CD4-positive, alpha-beta T cell (primary cell): ENCODE data around the gene ATG7. TPM values are rescaled to one million over a fixed set of nuclear protein-coding genes. Genes with fewer than 3 reads are reported as not detected.

Experiments used
- ATAC-seq: fragments of 200-7000 bp; cut with Tn5 transposase; one replicate; pipeline ENCODE4 v1.10.0; 2022; ENCODE audit warnings: mild to moderate bottlenecking; ENCODE audit not compliant: poor library complexity
- CTCF ChIA-PET: fragments of 350-600 bp; sonication (Branson Sonifier 250); formaldehyde crosslinking; loops from one replicate; lab custom pipeline; 2021; ENCODE audit warnings: antibody characterized with exemption, inconsistent platforms; lab: Charles Lee
- POLR2A ChIA-PET: fragments of 350-600 bp; sonication (Branson Sonifier 250); formaldehyde crosslinking; loops from one replicate; lab custom pipeline; 2021; ENCODE audit warnings: antibody characterized with exemption, inconsistent platforms; lab: Charles Lee
- DNase-seq, 14 experiments: peaks; one replicate each; pipeline ENCODE4 v3.0.0-alpha.2; 2013 to 2020; ENCODE audit warnings: mixed read lengths in 2 of 14
- H3K27ac ChIP-seq, 2 donors: one replicate each; pipeline versions ENCODE4 v1.5.1 to v1.7.0; 2013; ENCODE audit warnings: low read length in 2 of 2, low read depth in 1 of 2, mild to moderate bottlenecking in 1 of 2
- H3K27me3 ChIP-seq, 2 experiments: 1 replicate in 1 of 2; 2 replicates in 1 of 2; pipeline versions ENCODE4 v1.6.1 to v1.7.0; 2013; ENCODE audit warnings: low read length in 2 of 2, control low read depth in 1 of 2, mild to moderate bottlenecking in 1 of 2, moderate library complexity in 1 of 2; ENCODE audit not compliant: insufficient read depth in 2 of 2, control insufficient read depth in 1 of 2
- H3K36me3 ChIP-seq: one replicate; pipeline ENCODE4 v1.6.1; 2013; ENCODE audit warnings: low read length, control low read depth; ENCODE audit not compliant: insufficient read depth
- H3K4me1 ChIP-seq: one replicate; pipeline ENCODE4 v1.6.1; 2013; ENCODE audit warnings: low read length, control low read depth; ENCODE audit not compliant: insufficient read depth
- H3K4me3 ChIP-seq: one replicate; pipeline ENCODE4 v1.5.1; 2013; ENCODE audit warnings: mild to moderate bottlenecking, low read length, moderate library complexity
- H3K9me3 ChIP-seq, 2 experiments: 1 replicate in 1 of 2; 2 replicates in 1 of 2; pipeline versions ENCODE4 v1.6.1 to v1.7.0; 2013; ENCODE audit warnings: low read length in 2 of 2, mild to moderate bottlenecking in 2 of 2, control low read depth in 1 of 2, moderate library complexity in 1 of 2; ENCODE audit not compliant: control insufficient read depth in 1 of 2, insufficient read depth in 1 of 2
- H3K27ac Mint-ChIP-seq: one replicate; pipeline ENCODE4 v1.8.0; 2020; ENCODE audit warnings: mixed read lengths
- H3K27me3 Mint-ChIP-seq: one replicate; pipeline ENCODE4 v1.8.0; 2021; ENCODE audit warnings: mixed read lengths
- H3K36me3 Mint-ChIP-seq: one replicate; pipeline ENCODE4 v1.8.0; 2021; ENCODE audit warnings: low read depth, mixed read lengths
- H3K4me1 Mint-ChIP-seq: one replicate; pipeline ENCODE4 v1.8.0; 2021; ENCODE audit warnings: low read depth, mixed read lengths
- H3K4me3 Mint-ChIP-seq: one replicate; pipeline ENCODE4 v1.8.0; 2020; ENCODE audit warnings: mild to moderate bottlenecking, mixed read lengths
- H3K9me3 Mint-ChIP-seq: one replicate; pipeline ENCODE4 v1.8.0; 2020; ENCODE audit warnings: mixed read lengths
- intact Hi-C, 2 experiments: fragments of 100-400 bp; cut with DNase I in 1 of 2; cut with micrococcal nuclease in 1 of 2; formaldehyde crosslinking; loops; one replicate each; pipeline versions ENCODE4 v1.15.1 to v1.9.0; 2023 to 2025; cut with DNase I, micrococcal nuclease
- total RNA-seq, 174 experiments: library from RNA in 2 of 174; stranded (reverse) in 2 of 174; gene quantifications; one replicate each; pipeline ENCODE4 v1.2.3 and lab custom pipeline; 2021 to 2026
- TF ChIP-seq, protein P1 (sequence below): fragments of 200-600 bp; IDR thresholded peaks from one replicate; pipeline ENCODE4 v1.8.0; 2022; ENCODE audit warnings: antibody characterized with exemption, mild to moderate bottlenecking

ATG7 gene
- total RNA-seq, 2 experiments from 2014 or later = 21.4 to 25.7 TPM

- Histone ChIP-seq H3K9me3 (peaks cover 0 to 7% of the 10 kb centered on the region in 2 experiments), H3K27me3 (no peaks in the 10 kb centered on the region), H3K36me3 (no peaks in the 10 kb centered on the region), H3K27ac (no peak overlapping the region), H3K4me1 (no peaks in the 10 kb centered on the region), H3K4me3 (no peak overlapping the region)
- Mint-ChIP-seq H3K4me1 (no peaks in the 10 kb centered on the region), H3K9me3 (no peaks in the 10 kb centered on the region), H3K4me3 (no peak overlapping the region), H3K27me3 (no peaks in the 10 kb centered on the region), H3K27ac (peak overlapping the region; percentile 27), H3K36me3 (peaks cover 16% of the 10 kb centered on the region)
- DNase-seq (no peak), ATAC-seq (no peak)
- intact Hi-C loops = no loop called here
- TF ChIP-seq, protein P1, sequence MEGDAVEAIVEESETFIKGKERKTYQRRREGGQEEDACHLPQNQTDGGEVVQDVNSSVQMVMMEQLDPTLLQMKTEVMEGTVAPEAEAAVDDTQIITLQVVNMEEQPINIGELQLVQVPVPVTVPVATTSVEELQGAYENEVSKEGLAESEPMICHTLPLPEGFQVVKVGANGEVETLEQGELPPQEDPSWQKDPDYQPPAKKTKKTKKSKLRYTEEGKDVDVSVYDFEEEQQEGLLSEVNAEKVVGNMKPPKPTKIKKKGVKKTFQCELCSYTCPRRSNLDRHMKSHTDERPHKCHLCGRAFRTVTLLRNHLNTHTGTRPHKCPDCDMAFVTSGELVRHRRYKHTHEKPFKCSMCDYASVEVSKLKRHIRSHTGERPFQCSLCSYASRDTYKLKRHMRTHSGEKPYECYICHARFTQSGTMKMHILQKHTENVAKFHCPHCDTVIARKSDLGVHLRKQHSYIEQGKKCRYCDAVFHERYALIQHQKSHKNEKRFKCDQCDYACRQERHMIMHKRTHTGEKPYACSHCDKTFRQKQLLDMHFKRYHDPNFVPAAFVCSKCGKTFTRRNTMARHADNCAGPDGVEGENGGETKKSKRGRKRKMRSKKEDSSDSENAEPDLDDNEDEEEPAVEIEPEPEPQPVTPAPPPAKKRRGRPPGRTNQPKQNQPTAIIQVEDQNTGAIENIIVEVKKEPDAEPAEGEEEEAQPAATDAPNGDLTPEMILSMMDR = no peak
- ChIA-PET CTCF (no interaction called here), POLR2A (no interaction called here)
Measured at GRCh38 chr3:11547498-11547897, 275.3 kb downstream of the ATG7 start.

DNA sequence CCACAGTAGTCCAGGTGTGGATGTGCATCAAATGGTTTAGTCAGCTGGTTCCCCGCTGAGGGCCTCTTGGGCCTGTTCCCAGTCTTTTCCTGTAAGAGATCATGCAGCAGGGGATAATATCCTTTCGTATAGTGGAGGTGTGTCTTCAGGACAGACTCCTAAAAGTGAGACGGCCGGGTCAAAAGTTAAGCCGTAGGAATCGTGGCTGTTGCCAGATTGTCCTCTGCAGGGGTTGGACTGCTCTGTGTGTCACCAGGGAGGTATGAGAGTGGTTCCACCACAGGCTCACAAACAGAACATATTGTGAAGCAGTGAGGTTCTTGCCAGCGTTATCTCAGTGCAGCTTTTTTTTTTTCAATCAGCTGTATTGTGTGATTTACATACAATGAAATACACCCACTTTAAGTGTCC is 276.5 kb downstream of the ATG7 start:
- no peak for DNase-seq

GRCh38 chr3:11549580-11550140 is 277.5 kb downstream of the ATG7 start:
- POLR2A ChIA-PET = no interaction called here
- H3K27me3 Mint-ChIP-seq = no peaks in the 10 kb centered on the region

More for the DNA sequence above, 276.5 kb downstream of the ATG7 start:
- Mint-ChIP-seq H3K36me3 (peaks cover 27% of the 10 kb centered on the region), H3K9me3 (no peaks in the 10 kb centered on the region), H3K4me1 (no peaks in the 10 kb centered on the region), H3K27ac (peak overlapping the region; percentile 28), H3K4me3 (no peak overlapping the region), H3K27me3 (no peaks in the 10 kb centered on the region)
- Histone ChIP-seq H3K4me3 (no peak overlapping the region), H3K9me3 (peaks cover 0 to 13% of the 10 kb centered on the region in 2 experiments), H3K4me1 (no peaks in the 10 kb centered on the region), H3K27ac (no peak overlapping the region), H3K36me3 (peaks cover under 1% of the 10 kb centered on the region), H3K27me3 (no peaks in the 10 kb centered on the region)
- intact Hi-C loops = no loop called here
- ChIA-PET CTCF (no interaction called here), POLR2A (no interaction called here)
- no peak for ATAC-seq
- TF ChIP-seq, protein P1 = no peak

More at GRCh38 chr3:11549580-11550140, 277.5 kb downstream of the ATG7 start:
- Mint-ChIP-seq H3K9me3 (no peaks in the 10 kb centered on the region), H3K4me3 (no peak overlapping the region), H3K36me3 (peaks cover 27% of the 10 kb centered on the region), H3K27ac (peak overlapping the region; percentile 13), H3K4me1 (no peaks in the 10 kb centered on the region)
- no peaks in the 10 kb centered on the region for H3K4me1 ChIP-seq
- TF ChIP-seq, protein P1 = no peak
- CTCF ChIA-PET = no interaction called here
- H3K27me3 ChIP-seq = no peaks in the 10 kb centered on the region
- H3K36me3 ChIP-seq = peaks cover 7% of the 10 kb centered on the region
- H3K4me3 ChIP-seq = no peak overlapping the region
- ATAC-seq (no peak), DNase-seq (no peak)
- H3K27ac ChIP-seq = no peak overlapping the region
- intact Hi-C loops = no loop called here
- H3K9me3 ChIP-seq = peaks cover 0 to 13% of the 10 kb centered on the region in 2 experiments
